ENCODE measurements around the gene PCDHGA7. TPM values are rescaled to one million over a fixed set of nuclear protein-coding genes. Genes with fewer than 3 reads are reported as not detected.

The PCDHGA7 gene
- total and polyA plus RNA-seq, 7 experiments from 2014 or later = 0.13 to 0.30 (median 0.19) TPM; not detected in 3

DNA sequence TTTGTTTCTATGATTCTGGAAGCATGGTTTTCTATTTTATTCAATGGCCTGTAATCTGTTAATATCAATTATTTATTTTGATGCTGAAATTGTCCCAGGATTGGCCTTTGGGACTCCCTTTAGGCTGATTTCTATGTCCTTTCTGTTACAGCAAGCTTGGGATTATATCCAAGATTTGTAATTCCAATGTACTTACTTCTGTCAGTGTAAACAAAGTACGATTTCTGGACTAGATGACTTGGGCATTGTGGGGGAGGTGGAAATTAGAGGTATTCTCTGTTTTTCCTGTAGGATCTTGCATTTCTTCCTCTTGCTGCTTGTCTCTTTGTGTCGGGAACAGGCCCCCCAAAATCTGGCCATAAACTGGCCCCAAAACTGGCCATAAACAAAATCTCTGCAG, 51.5 kb downstream of the PCDHGA7 start:
- no peak overlapping the region for H3K4me3 Mint-ChIP-seq
- no peak for DNase-seq
- no peaks in the 10 kb centered on the region for H3K36me3 ChIP-seq (ENCODE audit: control insufficient read depth in 2 of 3, insufficient read depth in 3 of 3, low read length in 3 of 3)
- H3K27ac ChIP-seq (ENCODE audit: low read depth, low read length) = no peak overlapping the region
- intact Hi-C loops (cut with micrococcal nuclease) = no loop called here
- POLR2A ChIA-PET = interaction anchor here (0.7 kb wide), 1 partner anchor 357 kb away, joined by 3 read pairs; no protein-coding TSS in a partner anchor
- peaks cover 3 to 29% (median 13%) of the 10 kb centered on the region in 5 donors for H3K36me3 Mint-ChIP-seq
- peaks cover 7 to 19% of the 10 kb centered on the region in 2 donors for H3K27me3 ChIP-seq (ENCODE audit: control insufficient read depth in 2 of 2, insufficient read depth in 2 of 2, low read length in 2 of 2)
- peaks cover 28 to 66% (median 63%) of the 10 kb centered on the region in 5 donors for H3K27me3 Mint-ChIP-seq
- ATAC-seq = no peak
- no peaks in the 10 kb centered on the region for H3K4me1 ChIP-seq (ENCODE audit: control insufficient read depth in 2 of 2, insufficient read depth in 2 of 2, low read length in 2 of 2)
- CTCF ChIA-PET = no interaction called here
- H3K4me3 ChIP-seq (ENCODE audit: low read length) = no peak overlapping the region
- H3K9me3 ChIP-seq (ENCODE audit: control insufficient read depth in 2 of 3, low read length in 3 of 3) = peaks cover 0 to 27% (median 5%) of the 10 kb centered on the region in 3 experiments
- peaks cover 7 to 12% (median 9%) of the 10 kb centered on the region in 7 donors for H3K4me1 Mint-ChIP-seq
- peaks cover 4 to 58% (median 39%) of the 10 kb centered on the region in 11 donors for H3K9me3 Mint-ChIP-seq
- no peak overlapping the region for H3K27ac Mint-ChIP-seq

Other genes with a start within 250 kb of the PCDHGA7 start
Only the 30 nearest of the 36 such genes appear.
- gene PCDHB9, start 195.6 kb upstream of the PCDHGA7 start, total RNA-seq = 1 to 10 TPM in 1 of 5 experiments, not detected in 4; 1.2 TPM
- not detected for gene PCDHB9, start 195.6 kb upstream of the PCDHGA7 start, polyA plus RNA-seq
- gene PCDHB10, start 190.4 kb upstream of the PCDHGA7 start, total RNA-seq = under 1 TPM in 1 of 5 experiments, not detected in 4; 0.12 TPM
- gene PCDHB10, start 190.4 kb upstream of the PCDHGA7 start, polyA plus RNA-seq = not detected
- gene PCDHB11, start 183.1 kb upstream of the PCDHGA7 start, total RNA-seq = not detected
- gene PCDHB11, start 183.1 kb upstream of the PCDHGA7 start, polyA plus RNA-seq = not detected
- not detected for gene PCDHB12, start 174.0 kb upstream of the PCDHGA7 start, total RNA-seq
- gene PCDHB12, start 174.0 kb upstream of the PCDHGA7 start, polyA plus RNA-seq = not detected
- gene PCDHB13, start 168.8 kb upstream of the PCDHGA7 start, total RNA-seq = under 1 TPM in 1 of 5 experiments, not detected in 4; 0.08 TPM
- gene PCDHB13, start 168.8 kb upstream of the PCDHGA7 start, polyA plus RNA-seq = not detected
- gene PCDHB14, start 159.4 kb upstream of the PCDHGA7 start, total RNA-seq = not detected
- not detected for gene PCDHB14, start 159.4 kb upstream of the PCDHGA7 start, polyA plus RNA-seq
- under 1 TPM in 1 of 5 experiments, not detected in 4; 0.24 TPM for gene PCDHB15, start 137.3 kb upstream of the PCDHGA7 start, total RNA-seq
- gene PCDHB15, start 137.3 kb upstream of the PCDHGA7 start, polyA plus RNA-seq = not detected
- 1 to 10 TPM in 1 of 5 experiments, under 1 TPM in 4; 0.27 to 1.1 (median 0.41) TPM for gene SLC25A2, start 78.7 kb upstream of the PCDHGA7 start, total RNA-seq
- gene SLC25A2, start 78.7 kb upstream of the PCDHGA7 start, polyA plus RNA-seq = under 1 TPM in 1 of 2 donors, not detected in 1; 0.34 TPM
- 100 to 1,000 TPM in 2 of 5 experiments, 10 to 100 TPM in 3; 64.5 to 115 (median 84.9) TPM for gene TAF7, start 62.0 kb upstream of the PCDHGA7 start, total RNA-seq
- gene TAF7, start 62.0 kb upstream of the PCDHGA7 start, polyA plus RNA-seq = 100 to 1,000 TPM; 240 to 242 TPM
- under 1 TPM; 0.08 to 0.54 (median 0.17) TPM for gene PCDHGA1, start 52.2 kb upstream of the PCDHGA7 start, total RNA-seq
- not detected for gene PCDHGA1, start 52.2 kb upstream of the PCDHGA7 start, polyA plus RNA-seq
- gene PCDHGA2, start 44.0 kb upstream of the PCDHGA7 start, total RNA-seq = under 1 TPM in 4 of 5 experiments, not detected in 1; 0.10 to 0.15 (median 0.11) TPM
- not detected for gene PCDHGA2, start 44.0 kb upstream of the PCDHGA7 start, polyA plus RNA-seq
- gene PCDHGA3, start 38.9 kb upstream of the PCDHGA7 start, total RNA-seq = under 1 TPM in 1 of 5 experiments, not detected in 4; 0.24 TPM
- not detected for gene PCDHGA3, start 38.9 kb upstream of the PCDHGA7 start, polyA plus RNA-seq
- under 1 TPM in 1 of 5 experiments, not detected in 4; 0.24 TPM for gene PCDHGB1, start 32.6 kb upstream of the PCDHGA7 start, total RNA-seq
- gene PCDHGB1, start 32.6 kb upstream of the PCDHGA7 start, polyA plus RNA-seq = not detected
- gene PCDHGA4, start 27.7 kb upstream of the PCDHGA7 start, total RNA-seq = under 1 TPM in 4 of 5 experiments, not detected in 1; 0.11 to 0.63 (median 0.18) TPM
- gene PCDHGA4, start 27.7 kb upstream of the PCDHGA7 start, polyA plus RNA-seq = under 1 TPM in 1 of 2 donors, not detected in 1; 0.20 TPM
- gene PCDHGB2, start 22.7 kb upstream of the PCDHGA7 start, total RNA-seq = 1 to 10 TPM in 1 of 5 experiments, under 1 TPM in 3, not detected in 1; 0.24 to 1.3 (median 0.36) TPM
- not detected for gene PCDHGB2, start 22.7 kb upstream of the PCDHGA7 start, polyA plus RNA-seq
- under 1 TPM; 0.11 to 0.34 (median 0.24) TPM for gene PCDHGA5, start 18.6 kb upstream of the PCDHGA7 start, total RNA-seq
- not detected for gene PCDHGA5, start 18.6 kb upstream of the PCDHGA7 start, polyA plus RNA-seq
- under 1 TPM; 0.24 to 0.59 (median 0.43) TPM for gene PCDHGB3, start 12.5 kb upstream of the PCDHGA7 start, total RNA-seq
- under 1 TPM in 1 of 2 donors, not detected in 1; 0.13 TPM for gene PCDHGB3, start 12.5 kb upstream of the PCDHGA7 start, polyA plus RNA-seq
- gene PCDHGA6, start 8.9 kb upstream of the PCDHGA7 start, total RNA-seq = under 1 TPM; 0.24 to 0.70 (median 0.35) TPM
- gene PCDHGA6, start 8.9 kb upstream of the PCDHGA7 start, polyA plus RNA-seq = not detected
- under 1 TPM in 4 of 5 experiments, not detected in 1; 0.08 to 0.27 (median 0.24) TPM for gene PCDHGB4, start 5.0 kb downstream of the PCDHGA7 start, total RNA-seq
- not detected for gene PCDHGB4, start 5.0 kb downstream of the PCDHGA7 start, polyA plus RNA-seq
- under 1 TPM; 0.08 to 0.17 (median 0.13) TPM for gene PCDHGA8, start 9.9 kb downstream of the PCDHGA7 start, total RNA-seq
- gene PCDHGA8, start 9.9 kb downstream of the PCDHGA7 start, polyA plus RNA-seq = not detected
- gene PCDHGB5, start 15.2 kb downstream of the PCDHGA7 start, total RNA-seq = under 1 TPM; 0.16 to 0.44 (median 0.42) TPM
- gene PCDHGB5, start 15.2 kb downstream of the PCDHGA7 start, polyA plus RNA-seq = under 1 TPM; 0.09 to 0.49 TPM
- gene PCDHGA9, start 20.0 kb downstream of the PCDHGA7 start, total RNA-seq = under 1 TPM in 4 of 5 experiments, not detected in 1; 0.16 to 0.41 (median 0.22) TPM
- not detected for gene PCDHGA9, start 20.0 kb downstream of the PCDHGA7 start, polyA plus RNA-seq
- gene PCDHGB6, start 25.3 kb downstream of the PCDHGA7 start, total RNA-seq = under 1 TPM; 0.13 to 0.44 (median 0.19) TPM
- under 1 TPM; 0.05 to 0.12 TPM for gene PCDHGB6, start 25.3 kb downstream of the PCDHGA7 start, polyA plus RNA-seq
- gene PCDHGA10, start 30.2 kb downstream of the PCDHGA7 start, total RNA-seq = under 1 TPM; 0.11 to 0.39 (median 0.24) TPM
- under 1 TPM; 0.04 to 0.12 TPM for gene PCDHGA10, start 30.2 kb downstream of the PCDHGA7 start, polyA plus RNA-seq
- gene PCDHGB7, start 34.9 kb downstream of the PCDHGA7 start, total RNA-seq = under 1 TPM in 3 of 5 experiments, not detected in 2; 0.11 to 0.16 (median 0.13) TPM
- gene PCDHGB7, start 34.9 kb downstream of the PCDHGA7 start, polyA plus RNA-seq = not detected
- under 1 TPM in 4 of 5 experiments, not detected in 1; 0.16 to 0.29 (median 0.21) TPM for gene PCDHGA11, start 38.3 kb downstream of the PCDHGA7 start, total RNA-seq
- not detected for gene PCDHGA11, start 38.3 kb downstream of the PCDHGA7 start, polyA plus RNA-seq
- gene PCDHGA12, start 47.8 kb downstream of the PCDHGA7 start, total RNA-seq = under 1 TPM in 1 of 5 experiments, not detected in 4; 0.32 TPM
- gene PCDHGA12, start 47.8 kb downstream of the PCDHGA7 start, polyA plus RNA-seq = not detected
- under 1 TPM; 0.15 to 0.76 (median 0.16) TPM for gene PCDHGC3, start 93.2 kb downstream of the PCDHGA7 start, total RNA-seq
- under 1 TPM in 1 of 2 donors, not detected in 1; 0.14 TPM for gene PCDHGC3, start 93.2 kb downstream of the PCDHGA7 start, polyA plus RNA-seq
- gene PCDHGC4, start 102.3 kb downstream of the PCDHGA7 start, total RNA-seq = under 1 TPM in 1 of 5 experiments, not detected in 4; 0.22 TPM
- gene PCDHGC4, start 102.3 kb downstream of the PCDHGA7 start, polyA plus RNA-seq = not detected
- under 1 TPM in 1 of 5 experiments, not detected in 4; 0.13 TPM for gene PCDHGC5, start 106.3 kb downstream of the PCDHGA7 start, total RNA-seq
- gene PCDHGC5, start 106.3 kb downstream of the PCDHGA7 start, polyA plus RNA-seq = not detected

Data from naive thymus-derived CD4-positive, alpha-beta T cell (primary cell).